ENCODE measurements around the gene DHX57.
"Not testable (repeated sequence)": the region's sequence is repeated elsewhere in the genome, so short reads cannot be mapped to it uniquely, and the experiment has no call there.

- not testable (repeated sequence) for TF ChIP-seq CTCF, POLR2AphosphoS5, POLR2A (IDR thresholded peaks at IDR 0.05)
Measured at GRCh38 chr2:38795016-38795415, 80.7 kb downstream of the DHX57 start.

All from prostate gland (tissue), 2 donors.